CD14-positive monocyte (primary cell): ENCODE measurements around the gene LRPAP1. TPM values are rescaled to one million over a fixed set of nuclear protein-coding genes. Genes with fewer than 3 reads are reported as not detected.

Source experiments
- DNase-seq, 3 donors: peaks; one replicate each; pipeline ENCODE4 v3.0.0-alpha.2; 2011 to 2022
- H2AFZ ChIP-seq: 2 replicates; pipeline ENCODE4 v1.6.0; 2012; ENCODE audit warnings: mild to moderate bottlenecking, low read depth, low read length, inconsistent platforms; ENCODE audit not compliant: insufficient read depth, poor library complexity, severe bottlenecking
- H3K27ac ChIP-seq, 2 donors: 1 replicate in 1 of 2; 2 replicates in 1 of 2; pipeline ENCODE4 v1.5.1; 2012 to 2013; ENCODE audit warnings: low read length in 2 of 2, control low read depth in 1 of 2, inconsistent platforms in 1 of 2, low read depth in 1 of 2, mild to moderate bottlenecking in 1 of 2
- H3K27me3 ChIP-seq, 2 donors: one replicate each; pipeline versions ENCODE4 v1.6.0 to v1.6.1; 2011 to 2013; ENCODE audit warnings: low read length in 2 of 2; ENCODE audit not compliant: control insufficient read depth in 2 of 2, insufficient read depth in 2 of 2
- H3K36me3 ChIP-seq, 2 donors: replicated peaks in 1 of 2; 1 replicate in 1 of 2; 2 replicates in 1 of 2; pipeline versions ENCODE4 v1.5.1 to v1.6.1; 2012 to 2013; ENCODE audit warnings: low read length in 2 of 2, control low read depth in 1 of 2, inconsistent platforms in 1 of 2, mild to moderate bottlenecking in 1 of 2; ENCODE audit not compliant: insufficient read depth in 2 of 2, control insufficient read depth in 1 of 2
- H3K4me1 ChIP-seq, 2 donors: 1 replicate in 1 of 2; 2 replicates in 1 of 2; pipeline versions ENCODE4 v1.5.1 to v1.6.1; 2012 to 2013; ENCODE audit warnings: low read length in 2 of 2, control low read depth in 1 of 2, inconsistent platforms in 1 of 2, mild to moderate bottlenecking in 1 of 2, moderate library complexity in 1 of 2; ENCODE audit not compliant: insufficient read depth in 2 of 2, control insufficient read depth in 1 of 2
- H3K4me2 ChIP-seq: replicated peaks from 2 replicates; pipeline ENCODE3; 2012; ENCODE audit warnings: low read length, moderate library complexity, mild to moderate bottlenecking; ENCODE audit not compliant: poor library complexity, severe bottlenecking; ENCODE audit errors: extremely low read depth
- H3K4me3 ChIP-seq, 3 experiments: fragments of 200-600 bp in 1 of 3; sonication (generic) in 1 of 3; replicated peaks in 1 of 3; 1 replicate in 2 of 3; 2 replicates in 1 of 3; pipeline ENCODE4 v1.5.1; 2011 to 2013; ENCODE audit warnings: low read length in 3 of 3, mild to moderate bottlenecking in 3 of 3, control low read depth in 2 of 3, low read depth in 2 of 3, inconsistent platforms in 1 of 3, moderate library complexity in 1 of 3
- H3K79me2 ChIP-seq: 2 replicates; pipeline ENCODE4 v1.6.0; 2012; ENCODE audit warnings: mild to moderate bottlenecking, control low read depth, inconsistent platforms, low read length, moderate library complexity; ENCODE audit not compliant: insufficient read depth
- H3K9ac ChIP-seq: 2 replicates; pipeline ENCODE4 v1.6.0; 2017; ENCODE audit warnings: low read length, mild to moderate bottlenecking; ENCODE audit not compliant: insufficient read depth, poor library complexity, severe bottlenecking
- H3K9me3 ChIP-seq, 2 donors: replicated peaks in 1 of 2; 1 replicate in 1 of 2; 2 replicates in 1 of 2; pipeline versions ENCODE4 v1.5.1 to v1.6.1; 2012 to 2013; ENCODE audit warnings: low read length in 2 of 2, control low read depth in 1 of 2; ENCODE audit not compliant: control insufficient read depth in 1 of 2, insufficient read depth in 1 of 2
- H4K20me1 ChIP-seq: 2 replicates; pipeline ENCODE4 v1.6.0; 2012; ENCODE audit warnings: mild to moderate bottlenecking, low read length, control low read depth, moderate library complexity; ENCODE audit not compliant: insufficient read depth
- H3K27ac Mint-ChIP-seq, 7 donors: one replicate each; pipeline ENCODE4 v1.8.0; 2020; ENCODE audit warnings: mild to moderate bottlenecking in 7 of 7, mixed read lengths in 7 of 7, moderate library complexity in 6 of 7, inconsistent platforms in 2 of 7
- H3K27me3 Mint-ChIP-seq, 3 donors: one replicate each; pipeline ENCODE4 v1.8.0; 2021 to 2022; ENCODE audit warnings: low read depth in 3 of 3, mild to moderate bottlenecking in 3 of 3, mixed read lengths in 3 of 3, moderate library complexity in 3 of 3, inconsistent platforms in 1 of 3
- H3K36me3 Mint-ChIP-seq, 2 donors: one replicate each; pipeline ENCODE4 v1.8.0; 2020; ENCODE audit warnings: mixed read lengths in 2 of 2, inconsistent platforms in 1 of 2, mild to moderate bottlenecking in 1 of 2
- H3K4me1 Mint-ChIP-seq: one replicate; pipeline ENCODE4 v1.8.0; 2020; ENCODE audit warnings: mild to moderate bottlenecking, mixed read lengths
- H3K4me3 Mint-ChIP-seq, 2 donors: one replicate each; pipeline ENCODE4 v1.8.0; 2020; ENCODE audit warnings: mild to moderate bottlenecking in 2 of 2, mixed read lengths in 2 of 2, moderate library complexity in 1 of 2
- H3K9me3 Mint-ChIP-seq, 7 donors: one replicate each; pipeline ENCODE4 v1.8.0; 2020 to 2022; ENCODE audit warnings: mixed read lengths in 7 of 7, mild to moderate bottlenecking in 6 of 7, moderate library complexity in 6 of 7, inconsistent platforms in 2 of 7
- WGBS: methylation state at CpG from one replicate; pipeline ENCODE4 v1.1.5; 2013; ENCODE audit warnings: missing lambda C conversion rate; ENCODE audit not compliant: insufficient coverage; 5-methylcytosine and 5-hydroxymethylcytosine counted together
- intact Hi-C, 2 donors: fragments of 100-400 bp; cut with micrococcal nuclease; formaldehyde crosslinking; loops; one replicate each; pipeline versions ENCODE4 v1.15.0 to v1.15.1; 2023
- polyA plus RNA-seq, 3 donors: library from polyadenylated mRNA; depleted of rRNA in 1 of 3; unstranded in 2 of 3; stranded (reverse) in 1 of 3; fragments of 300-500 nt in 2 of 3; fragments of >200 nt in 1 of 3; fragmentation: Illumina TruSeq in 2 of 3; gene quantifications; 1 replicate in 2 of 3; 2 replicates in 1 of 3; pipeline ENCODE4 v1.2.3, GENCODE V29; 2012 to 2021
- TF ChIP-seq, protein P1 (sequence below): fragments of 200-600 bp; IDR thresholded peaks from one replicate; pipeline ENCODE4 v1.8.0; 2022; ENCODE audit warnings: antibody characterized with exemption, mild to moderate bottlenecking

The LRPAP1 gene
- polyA plus RNA-seq, 3 donors, result 169 to 204 (median 180) TPM

DNA sequence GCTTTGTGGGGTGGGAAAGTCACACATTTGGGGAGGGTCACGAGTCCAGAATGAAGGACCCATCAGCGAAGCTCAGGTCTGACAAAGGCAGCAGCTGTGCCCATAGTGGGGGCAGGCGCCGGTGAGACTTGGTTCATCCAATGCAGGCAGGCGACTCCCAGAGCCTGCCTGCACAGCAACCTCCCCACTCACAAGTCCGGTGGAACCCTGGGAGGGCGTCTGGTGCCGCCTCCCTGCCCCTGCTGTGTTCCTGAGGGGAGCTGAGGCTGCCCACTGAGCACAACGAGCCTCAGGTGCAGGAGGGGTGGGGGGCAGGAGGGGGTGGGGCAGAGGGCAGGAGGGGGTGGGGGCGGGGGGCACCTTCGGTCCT lies 13.7 kb downstream of the LRPAP1 start:
- Histone ChIP-seq H3K79me2 (peaks cover 14% of the 10 kb centered on the region), H3K27ac (no peak overlapping the region), H3K27me3 (no peaks in the 10 kb centered on the region), H3K4me2 (no peak overlapping the region), H3K4me3 (no peak overlapping the region), H4K20me1 (peaks cover 75% of the 10 kb centered on the region), H3K4me1 (no peaks in the 10 kb centered on the region), H3K9me3 (no peaks in the 10 kb centered on the region), H3K9ac (no peak overlapping the region), H2AFZ (no peak overlapping the region), H3K36me3 (peaks cover 97 to 98% of the 10 kb centered on the region in 2 donors)
- H3K4me1 Mint-ChIP-seq, result no peaks in the 10 kb centered on the region
- intact Hi-C loops, result no loop called here
- no peak overlapping the region for H3K27ac Mint-ChIP-seq
- H3K36me3 Mint-ChIP-seq, result peaks cover 83 to 96% of the 10 kb centered on the region in 2 donors
- H3K27me3 Mint-ChIP-seq, result no peaks in the 10 kb centered on the region
- TF ChIP-seq, protein P1, sequence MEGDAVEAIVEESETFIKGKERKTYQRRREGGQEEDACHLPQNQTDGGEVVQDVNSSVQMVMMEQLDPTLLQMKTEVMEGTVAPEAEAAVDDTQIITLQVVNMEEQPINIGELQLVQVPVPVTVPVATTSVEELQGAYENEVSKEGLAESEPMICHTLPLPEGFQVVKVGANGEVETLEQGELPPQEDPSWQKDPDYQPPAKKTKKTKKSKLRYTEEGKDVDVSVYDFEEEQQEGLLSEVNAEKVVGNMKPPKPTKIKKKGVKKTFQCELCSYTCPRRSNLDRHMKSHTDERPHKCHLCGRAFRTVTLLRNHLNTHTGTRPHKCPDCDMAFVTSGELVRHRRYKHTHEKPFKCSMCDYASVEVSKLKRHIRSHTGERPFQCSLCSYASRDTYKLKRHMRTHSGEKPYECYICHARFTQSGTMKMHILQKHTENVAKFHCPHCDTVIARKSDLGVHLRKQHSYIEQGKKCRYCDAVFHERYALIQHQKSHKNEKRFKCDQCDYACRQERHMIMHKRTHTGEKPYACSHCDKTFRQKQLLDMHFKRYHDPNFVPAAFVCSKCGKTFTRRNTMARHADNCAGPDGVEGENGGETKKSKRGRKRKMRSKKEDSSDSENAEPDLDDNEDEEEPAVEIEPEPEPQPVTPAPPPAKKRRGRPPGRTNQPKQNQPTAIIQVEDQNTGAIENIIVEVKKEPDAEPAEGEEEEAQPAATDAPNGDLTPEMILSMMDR, result no peak
- no peak for DNase-seq
- WGBS, result 96% methylated on average over 7 of the region's 11 CpGs
- H3K4me3 Mint-ChIP-seq, result no peak overlapping the region
- peaks cover 0 to 3% (median 0%) of the 10 kb centered on the region in 7 donors for H3K9me3 Mint-ChIP-seq

DNA sequence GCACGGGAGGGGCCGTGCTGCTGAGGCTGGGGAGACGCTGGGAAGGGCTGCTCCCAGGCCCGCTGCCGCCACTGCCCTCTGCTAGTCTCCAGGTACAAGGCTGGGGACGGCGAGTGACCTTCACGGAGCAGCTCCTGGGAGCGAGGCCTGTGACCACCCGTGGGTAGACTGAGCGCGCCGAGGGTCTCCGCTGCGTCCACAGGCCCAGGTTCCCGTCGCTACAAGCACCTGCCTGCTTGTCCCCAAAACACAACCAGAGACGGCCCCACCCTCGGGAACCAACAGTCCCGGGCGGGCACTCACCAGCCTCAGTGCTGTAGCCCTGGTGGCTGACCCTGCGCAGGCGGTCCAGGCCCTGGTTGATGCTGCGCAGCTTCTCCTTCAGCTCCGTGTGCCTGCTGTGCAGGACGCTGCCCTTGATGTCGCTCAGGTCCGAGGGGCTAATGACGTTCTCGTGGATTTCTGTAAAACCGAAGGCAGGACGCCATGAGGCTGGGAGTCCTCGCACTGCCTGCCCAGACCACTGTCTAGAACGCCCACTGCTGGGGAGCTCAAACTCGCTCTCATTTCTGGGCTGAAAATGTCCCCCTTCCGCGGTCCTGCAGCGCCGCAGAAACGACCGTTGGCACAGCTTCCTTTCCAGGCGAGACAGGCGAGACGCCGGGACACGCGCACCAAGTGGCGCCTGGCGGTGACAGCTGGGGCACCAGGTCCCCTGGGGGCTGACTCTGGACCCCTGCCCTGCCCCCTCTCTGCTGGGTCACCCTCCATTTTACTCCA lies 14.3 kb downstream of the LRPAP1 start:
- WGBS, result 97% methylated on average over 46 of the region's 49 CpGs
- no peak overlapping the region for H3K4me2 ChIP-seq
- H4K20me1 ChIP-seq, result peaks cover 75% of the 10 kb centered on the region
- peaks cover 95 to 98% of the 10 kb centered on the region in 2 donors for H3K36me3 ChIP-seq
- no peak overlapping the region for H2AFZ ChIP-seq
- no peaks in the 10 kb centered on the region for H3K4me1 ChIP-seq
- H3K9me3 ChIP-seq, result no peaks in the 10 kb centered on the region
- Mint-ChIP-seq H3K27me3 (no peaks in the 10 kb centered on the region), H3K4me1 (no peaks in the 10 kb centered on the region), H3K36me3 (peaks cover 83 to 96% of the 10 kb centered on the region in 2 donors), H3K4me3 (no peak overlapping the region), H3K27ac (no peak overlapping the region), H3K9me3 (peaks cover 0 to 3% (median 0%) of the 10 kb centered on the region in 7 donors)
- TF ChIP-seq, protein P1, result no peak
- H3K79me2 ChIP-seq, result peaks cover 9% of the 10 kb centered on the region
- no peak overlapping the region for H3K27ac ChIP-seq
- H3K4me3 ChIP-seq, result no peak overlapping the region
- H3K27me3 ChIP-seq, result no peaks in the 10 kb centered on the region
- no peak overlapping the region for H3K9ac ChIP-seq
- no peak for DNase-seq
- intact Hi-C loops, result no loop called here
